Measurements from ENCODE around the gene MVB12B.
"Not testable (repeated sequence)": the region's sequence is repeated elsewhere in the genome, so short reads cannot be mapped to it uniquely, and the experiment has no call there.

The MVB12B gene

GRCh38 chr9:126474206-126474765 is 147.7 kb downstream of the MVB12B start:
- peak; percentile 59 to 66 for DNase-seq (ENCODE audit: low read depth in 2 of 2)

- no peak for DNase-seq (ENCODE audit: low read depth in 2 of 2)
These were observed 148.3 kb downstream of the MVB12B start for GRCh38 chr9:126474786-126475485.

- no peak for DNase-seq (ENCODE audit: low read depth in 2 of 2)
These were observed 149.4 kb downstream of the MVB12B start for GRCh38 chr9:126475933-126476555.

- DNase-seq (ENCODE audit: low read depth in 2 of 2): not testable (repeated sequence)
These were observed 150.8 kb downstream of the MVB12B start for GRCh38 chr9:126477432-126477831.

DNA sequence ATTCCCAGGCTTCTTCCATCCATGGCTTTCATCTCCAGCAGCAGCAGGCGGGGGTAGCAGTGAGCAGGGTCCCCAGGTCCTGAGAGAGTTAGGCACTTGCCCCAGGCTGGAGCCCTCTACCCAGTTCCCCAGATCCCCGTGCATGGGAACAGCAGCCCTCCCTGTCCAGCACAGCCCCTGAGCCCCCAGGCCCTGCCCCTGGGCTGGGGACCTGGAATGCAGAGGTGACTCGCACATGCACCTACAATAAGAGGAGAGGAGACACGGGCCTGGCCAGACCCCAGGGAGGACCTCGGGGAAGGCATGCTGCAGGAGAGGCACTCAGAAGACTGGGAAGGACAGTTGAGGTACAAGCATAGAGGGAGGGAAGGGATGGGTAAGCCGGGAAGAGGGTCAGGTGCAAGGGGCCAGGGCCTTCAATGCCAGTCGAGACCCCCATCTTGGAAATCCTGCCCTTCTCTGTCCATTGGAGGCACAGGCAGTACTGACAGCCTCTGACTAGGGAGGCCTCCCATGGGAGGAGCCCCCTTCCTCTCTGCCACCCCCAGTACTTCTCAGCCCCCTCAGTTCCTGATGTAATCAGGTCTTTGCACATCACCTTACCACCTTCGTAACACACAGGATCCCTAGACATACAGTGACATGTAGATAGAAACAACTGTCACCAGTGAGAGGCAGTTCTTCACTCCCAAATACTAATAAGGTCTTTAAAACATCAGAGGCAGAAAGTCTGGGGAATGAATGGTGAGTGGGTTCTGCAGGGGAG is 151.8 kb downstream of the MVB12B start:
- no peak for DNase-seq (ENCODE audit: low read depth in 2 of 2)

DNA sequence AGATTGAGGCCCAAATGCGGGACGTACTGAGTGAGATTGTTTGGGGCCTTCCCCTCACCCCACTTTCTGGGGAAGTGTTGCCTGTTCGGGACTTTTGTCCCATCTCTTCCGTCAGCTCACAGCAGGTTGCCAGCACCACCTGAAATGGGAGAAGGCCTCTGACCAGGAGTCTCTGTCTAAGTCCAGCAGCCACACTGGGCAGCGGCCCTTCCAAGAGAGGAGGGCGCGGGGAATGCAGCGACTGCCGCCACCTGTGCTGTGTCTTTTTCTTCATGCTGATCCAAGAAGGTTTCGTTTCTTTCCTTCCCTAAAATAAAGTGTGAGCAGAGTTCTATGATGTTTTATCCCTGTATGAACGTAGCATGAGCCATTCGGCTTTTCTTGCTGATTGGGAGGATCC is 152.9 kb downstream of the MVB12B start:
- DNase-seq (ENCODE audit: low read depth in 2 of 2): no peak

DNA sequence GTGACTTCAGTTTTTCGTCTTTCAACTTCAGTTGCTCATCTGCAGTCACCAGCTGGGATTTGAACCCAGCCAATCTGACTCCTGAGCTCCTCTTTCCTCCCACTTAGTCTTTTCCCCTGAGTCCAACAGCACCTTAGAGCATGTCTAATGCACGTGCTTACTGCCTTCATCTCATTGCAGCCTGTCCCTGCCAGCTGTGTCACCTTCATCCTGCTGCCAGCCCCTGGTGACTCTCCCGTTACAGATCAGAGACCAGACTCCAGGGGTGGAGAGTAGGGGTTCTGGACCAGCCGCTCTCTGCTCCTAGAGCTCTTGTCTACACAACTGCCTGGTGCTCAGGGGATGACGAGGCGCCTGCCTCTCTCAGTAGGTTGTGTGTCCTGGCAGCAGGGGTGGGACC is 154.2 kb downstream of the MVB12B start:
- no peak for DNase-seq (ENCODE audit: low read depth in 2 of 2)

- no peak for DNase-seq (ENCODE audit: low read depth in 2 of 2)
These were observed 155.2 kb downstream of the MVB12B start for GRCh38 chr9:126481862-126482261.

GRCh38 chr9:126482361-126483044 is 155.9 kb downstream of the MVB12B start:
- DNase-seq (ENCODE audit: low read depth in 2 of 2): no peak

GRCh38 chr9:126483468-126484073 is 156.9 kb downstream of the MVB12B start:
- DNase-seq (ENCODE audit: low read depth in 2 of 2): no peak

- no peak for DNase-seq (ENCODE audit: low read depth in 2 of 2)
These were observed 159.0 kb downstream of the MVB12B start for GRCh38 chr9:126485662-126486061.

DNA sequence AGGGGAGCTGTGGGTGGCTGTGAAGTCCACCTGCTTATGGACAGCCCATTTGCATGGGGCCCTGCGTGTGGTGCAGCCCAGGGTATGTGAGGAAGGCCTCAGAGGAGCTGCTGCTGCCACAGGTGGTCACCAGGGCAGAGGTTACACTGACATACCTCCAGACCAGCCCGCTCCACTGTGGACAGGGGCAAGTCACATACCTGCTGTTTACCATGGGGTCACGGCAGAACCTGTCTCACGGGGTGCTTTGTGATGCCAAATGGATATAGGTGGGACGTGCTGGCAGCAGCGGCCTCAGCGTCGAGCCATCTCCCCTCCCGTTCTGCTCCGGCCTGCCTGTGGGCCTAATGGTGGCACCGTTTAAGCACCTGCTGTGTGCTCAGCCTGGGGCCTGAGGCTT is 159.6 kb downstream of the MVB12B start:
- no peak for DNase-seq (ENCODE audit: low read depth in 2 of 2)

DNA sequence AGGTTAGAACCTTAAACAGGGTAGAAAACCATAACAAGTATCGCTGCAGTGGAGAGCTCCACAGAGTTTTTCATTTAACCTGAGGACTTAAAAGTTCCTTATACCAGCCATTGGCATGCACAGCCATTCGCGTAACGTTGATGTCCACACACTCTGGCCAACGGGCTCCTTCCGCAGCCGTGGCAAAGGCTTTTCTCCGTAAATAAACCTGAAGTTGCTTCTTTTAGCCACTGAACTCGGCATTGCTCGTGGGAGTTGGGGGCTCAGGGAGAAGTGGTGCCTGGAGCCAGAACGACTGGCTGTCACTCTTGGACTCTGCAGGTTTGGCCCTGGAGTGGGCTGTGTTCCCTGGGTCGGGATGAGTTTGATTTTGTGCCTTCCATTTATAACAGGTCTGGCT is 161.2 kb downstream of the MVB12B start:
- no peak for DNase-seq (ENCODE audit: low read depth in 2 of 2)

GRCh38 chr9:126488310-126488709 is 161.7 kb downstream of the MVB12B start:
- no peak for DNase-seq (ENCODE audit: low read depth in 2 of 2)

DNA sequence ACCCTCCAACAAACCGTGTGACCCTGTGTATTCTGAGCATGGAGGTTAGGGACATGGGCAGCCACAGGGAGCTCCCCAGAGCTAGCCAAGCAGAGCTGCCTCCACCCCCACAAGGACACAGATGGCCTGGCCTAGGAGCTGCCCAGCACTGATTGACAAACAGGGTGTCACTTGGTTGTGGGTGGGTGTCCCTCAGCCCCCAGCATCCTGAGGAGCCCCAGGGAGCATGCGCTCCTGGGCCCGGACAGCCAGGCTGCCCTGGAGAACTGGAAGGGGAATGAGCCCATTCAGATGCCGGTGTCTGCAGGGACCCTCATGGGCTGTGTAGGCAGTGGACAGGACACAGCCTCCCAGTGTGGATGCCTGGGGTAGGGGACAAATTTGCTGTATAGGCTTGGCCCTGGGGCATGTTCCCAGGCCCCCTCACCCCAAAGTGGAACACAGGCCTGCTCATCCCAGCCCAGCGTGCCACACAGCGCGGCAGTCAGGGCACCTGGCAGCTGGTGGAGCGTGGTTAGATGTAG is 162.3 kb downstream of the MVB12B start:
- no peak for DNase-seq (ENCODE audit: low read depth in 2 of 2)

DNA sequence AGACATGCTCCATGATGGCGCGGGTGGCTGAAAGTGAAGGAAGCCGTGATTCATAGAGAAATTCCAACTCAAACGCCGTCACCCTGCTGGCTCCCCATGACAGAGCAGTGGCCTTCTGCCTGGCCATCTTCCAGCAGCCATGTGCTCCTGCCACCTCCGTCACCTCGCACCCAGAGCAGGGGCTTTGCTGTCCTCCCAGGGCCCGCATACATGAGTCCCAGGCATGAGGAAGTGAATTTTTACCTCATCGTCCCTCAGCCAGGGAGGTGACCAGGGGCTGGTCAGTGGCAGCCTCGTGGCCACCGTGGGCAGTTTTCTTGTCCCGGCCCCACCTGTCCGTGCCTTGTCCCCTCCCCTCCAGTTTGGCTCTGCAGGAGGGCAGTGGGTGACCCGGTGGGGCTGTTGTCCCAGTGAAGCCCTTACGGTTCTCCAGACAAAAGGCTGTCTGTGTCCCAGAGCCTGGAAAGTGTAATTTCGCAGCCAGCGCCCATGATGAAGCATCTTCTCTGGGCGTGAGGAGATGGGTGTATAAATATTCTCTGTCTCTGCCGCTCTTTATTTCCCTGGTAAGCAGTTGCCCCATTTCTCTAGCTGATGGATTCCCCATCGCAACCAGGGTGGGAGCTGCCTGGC is 163.1 kb downstream of the MVB12B start:
- no peak for DNase-seq (ENCODE audit: low read depth in 2 of 2)

DNA sequence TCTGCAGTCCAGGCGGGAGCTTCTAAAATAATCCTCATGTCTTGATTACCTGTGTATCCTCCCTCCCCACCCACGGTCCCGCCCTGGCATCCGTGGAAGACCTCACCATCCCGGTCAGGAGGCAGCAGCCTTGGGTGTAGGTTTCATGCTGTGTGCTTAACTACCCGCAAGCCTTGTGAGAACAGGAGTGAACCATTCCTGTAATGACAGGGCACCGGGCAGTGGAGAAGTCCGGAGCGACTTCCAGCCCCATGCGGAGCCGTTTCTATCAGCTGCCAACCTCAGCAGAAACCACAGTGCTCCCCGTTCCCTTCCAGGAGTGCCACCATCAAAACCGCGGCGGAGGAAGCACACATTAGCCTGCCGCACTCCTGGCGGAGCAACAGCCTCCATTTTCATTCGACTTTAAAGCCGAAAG is 163.6 kb downstream of the MVB12B start:
- no peak for DNase-seq (ENCODE audit: low read depth in 2 of 2)

GRCh38 chr9:126490871-126491567 is 164.4 kb downstream of the MVB12B start:
- no peak for DNase-seq (ENCODE audit: low read depth in 2 of 2)

- DNase-seq (ENCODE audit: low read depth in 2 of 2): no peak
These were observed 164.9 kb downstream of the MVB12B start for GRCh38 chr9:126491568-126491879.

GRCh38 chr9:126491949-126492348 is 165.3 kb downstream of the MVB12B start:
- DNase-seq (ENCODE audit: low read depth in 2 of 2): no peak
